GM21528 (cell line): Measurements from ENCODE around the gene WNT4.

Experiments used
- ATAC-seq: cut with Tn5 transposase; IDR thresholded peaks from one replicate; pipeline ENCODE4 v1.9.1; 2021; ENCODE audit warnings: mild to moderate bottlenecking, moderate library complexity; ENCODE audit not compliant: unreplicated experiment, low FRiP score

WNT4 gene

DNA sequence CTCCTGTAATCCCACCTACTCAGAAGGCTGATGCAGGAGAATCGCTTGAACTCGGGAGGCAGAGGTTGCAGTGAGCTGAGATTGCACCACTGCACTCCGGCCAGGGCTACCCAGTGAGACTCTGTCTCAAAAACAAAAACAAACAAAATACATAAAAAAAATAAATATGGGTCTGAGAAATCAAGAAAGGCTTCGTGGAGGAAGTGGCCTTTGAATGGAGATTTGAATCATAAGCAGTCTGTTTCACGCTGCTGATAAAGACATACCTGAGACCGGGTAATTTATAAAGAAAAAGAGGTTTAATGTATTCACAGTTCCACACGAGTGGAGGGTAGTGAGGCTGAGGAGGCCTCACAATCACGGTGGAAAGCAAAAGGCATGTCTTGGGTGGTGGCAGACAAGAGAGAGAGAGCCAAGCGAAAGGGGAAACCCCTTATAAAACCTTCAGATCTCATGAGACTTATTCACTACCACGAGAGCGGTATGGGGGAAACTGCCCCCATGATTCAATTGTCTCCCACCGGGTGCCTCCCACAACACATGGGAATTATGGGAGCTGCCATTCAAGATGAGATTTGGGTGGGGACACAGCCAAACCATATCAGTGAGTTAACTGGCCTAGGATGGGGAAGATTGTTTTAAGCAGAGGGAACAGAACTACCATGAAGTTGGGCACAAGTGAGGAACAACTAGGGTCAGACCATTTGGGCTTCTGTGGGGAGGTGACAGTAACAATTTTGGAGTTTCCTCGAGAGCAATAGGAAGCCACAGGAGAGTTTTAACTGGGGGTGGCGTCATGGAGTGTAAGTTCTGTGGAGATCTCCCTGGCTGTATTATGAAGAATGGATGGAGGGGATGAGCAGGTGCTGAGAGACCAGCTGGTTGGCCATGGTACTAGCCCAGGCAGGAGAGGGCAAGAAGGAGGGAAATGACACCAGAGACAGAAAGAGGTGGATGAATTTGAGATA lies 22.2 kb upstream of the WNT4 start:
- no peak for ATAC-seq

- no peak for ATAC-seq
These were observed 20.7 kb upstream of the WNT4 start for GRCh38 chr1:22163564-22163963.

- ATAC-seq = no peak
These were observed 20.2 kb upstream of the WNT4 start for GRCh38 chr1:22163137-22163536.

- ATAC-seq = no peak
These were observed 17.0 kb upstream of the WNT4 start for GRCh38 chr1:22159891-22160290.

GRCh38 chr1:22158654-22159053 lies 15.8 kb upstream of the WNT4 start:
- no peak for ATAC-seq

DNA sequence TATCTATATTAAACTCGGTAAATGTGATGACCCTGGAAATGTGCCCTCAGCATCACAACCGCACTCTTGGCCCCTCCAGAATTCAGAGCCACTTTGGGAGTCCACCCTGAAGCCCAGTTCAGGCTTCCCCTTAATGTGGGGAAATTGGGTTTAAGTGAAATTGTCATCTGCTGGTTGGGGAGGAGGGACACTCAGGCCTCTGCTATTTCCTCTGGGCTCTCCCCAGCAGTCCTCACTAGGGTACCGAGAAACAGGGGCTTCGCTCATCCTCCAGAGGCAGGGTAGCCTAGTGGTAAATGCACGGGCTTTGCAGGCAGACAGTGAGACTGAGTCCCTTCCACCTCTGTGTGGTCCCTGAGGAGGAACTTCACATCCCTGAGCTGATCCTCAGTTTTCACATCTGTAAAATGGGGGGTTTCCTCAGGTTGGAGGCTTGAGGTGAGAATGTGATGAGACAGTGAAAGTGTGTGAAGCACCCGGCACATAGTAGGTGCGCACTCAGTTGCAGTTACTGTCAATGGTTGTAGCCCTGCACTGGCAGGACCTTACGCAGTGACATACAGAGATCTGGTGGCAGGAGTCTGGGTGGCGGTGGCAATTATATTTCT lies 14.6 kb upstream of the WNT4 start:
- ATAC-seq = no peak

DNA sequence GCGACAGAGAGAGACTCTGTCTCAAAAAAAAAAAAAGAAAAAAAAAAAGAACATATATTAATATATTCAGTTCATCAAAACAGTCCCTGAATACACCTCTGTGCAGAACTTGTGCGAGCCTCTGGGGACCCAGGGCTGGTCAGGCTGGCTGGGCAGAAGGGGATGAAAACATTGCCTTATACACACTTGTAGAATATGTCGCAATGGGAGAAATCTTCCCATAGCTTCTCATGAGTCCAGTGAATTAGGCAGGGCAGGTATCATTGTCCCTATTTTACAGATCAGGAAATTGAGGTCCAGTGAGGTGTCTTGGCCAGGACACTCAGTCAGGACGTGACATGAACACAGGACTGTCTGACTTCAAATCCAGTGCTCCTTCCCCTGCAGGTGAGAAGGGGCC lies 12.6 kb upstream of the WNT4 start:
- ATAC-seq = no peak

DNA sequence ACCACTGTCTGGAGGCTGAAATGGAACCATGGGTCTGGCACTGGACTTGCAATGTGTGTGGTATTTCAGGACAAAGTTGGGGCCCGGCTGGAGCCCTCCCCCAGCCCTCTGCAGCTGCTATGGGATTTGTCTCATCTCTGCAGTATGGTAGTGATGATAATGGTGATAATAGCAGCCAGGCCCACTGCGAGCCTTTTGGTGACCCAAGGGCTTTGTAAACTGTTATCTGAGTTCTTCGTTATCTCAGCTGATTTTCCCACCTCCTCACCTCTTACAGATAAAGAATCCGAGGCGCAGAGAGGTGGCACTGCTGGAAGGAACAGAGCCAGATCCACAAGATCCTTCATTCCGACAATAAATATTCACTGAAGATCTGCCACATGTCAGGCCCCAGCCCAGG lies 11.7 kb upstream of the WNT4 start:
- ATAC-seq = no peak

DNA sequence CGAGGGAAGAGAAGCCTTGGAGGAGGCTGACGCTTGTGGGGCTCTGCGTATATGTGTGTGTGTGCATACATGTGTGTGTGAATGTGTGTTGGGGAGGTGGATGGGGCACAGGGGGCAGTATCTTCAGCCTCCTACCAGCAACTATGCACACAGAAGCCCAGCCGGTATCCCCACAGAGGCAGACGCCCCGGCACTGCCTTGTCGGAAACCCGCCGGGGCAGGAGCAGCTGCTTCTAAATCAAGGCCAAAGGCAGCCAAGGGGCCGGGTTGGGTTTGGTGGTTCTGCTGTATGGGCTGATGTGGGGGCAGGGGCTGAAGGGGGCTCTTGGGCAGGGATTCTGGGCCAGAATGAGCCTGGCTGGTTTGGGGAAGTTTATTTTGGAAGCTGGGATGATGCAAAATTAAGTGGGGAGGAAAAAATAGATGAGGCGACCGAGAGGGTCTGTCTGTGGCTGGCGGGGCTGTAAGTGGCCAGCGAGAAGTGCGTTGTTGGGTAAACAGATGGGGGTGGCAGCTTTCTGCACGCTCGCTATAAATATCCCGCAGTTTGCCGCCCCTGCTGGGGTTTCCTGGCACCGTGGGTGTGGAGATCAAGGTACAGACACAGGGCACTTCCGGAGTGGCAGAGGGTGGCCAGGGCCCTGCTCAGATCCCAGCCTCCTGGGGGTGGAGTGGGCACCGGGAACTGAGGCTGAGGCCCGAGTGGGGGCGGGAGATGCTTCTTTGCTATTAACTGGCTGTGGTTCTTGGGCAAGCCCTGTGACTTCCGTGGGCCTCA lies 11.0 kb upstream of the WNT4 start:
- ATAC-seq = no peak

DNA sequence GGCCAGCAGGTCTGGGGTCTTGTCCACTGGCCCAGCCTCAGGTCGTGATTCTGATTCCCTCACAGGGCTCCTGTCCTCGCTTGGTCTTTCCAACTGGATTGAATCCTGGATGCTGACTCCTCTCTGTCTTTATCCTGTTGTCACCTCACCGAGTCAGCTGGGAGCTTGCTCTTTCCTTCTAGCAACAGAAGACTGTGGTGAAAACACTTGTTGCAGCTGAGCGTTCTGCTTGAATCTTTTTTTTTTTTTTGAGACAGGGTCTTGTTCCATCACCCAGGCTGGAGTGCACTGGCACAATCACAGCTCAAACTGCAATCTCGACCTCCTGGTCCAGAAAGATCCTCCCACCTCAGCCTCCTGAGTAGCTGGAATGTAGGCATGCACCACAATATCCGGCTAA lies 8.0 kb upstream of the WNT4 start:
- no peak for ATAC-seq

- ATAC-seq = no peak
These were observed 407 bp downstream of the WNT4 start for GRCh38 chr1:22142315-22143064.

DNA sequence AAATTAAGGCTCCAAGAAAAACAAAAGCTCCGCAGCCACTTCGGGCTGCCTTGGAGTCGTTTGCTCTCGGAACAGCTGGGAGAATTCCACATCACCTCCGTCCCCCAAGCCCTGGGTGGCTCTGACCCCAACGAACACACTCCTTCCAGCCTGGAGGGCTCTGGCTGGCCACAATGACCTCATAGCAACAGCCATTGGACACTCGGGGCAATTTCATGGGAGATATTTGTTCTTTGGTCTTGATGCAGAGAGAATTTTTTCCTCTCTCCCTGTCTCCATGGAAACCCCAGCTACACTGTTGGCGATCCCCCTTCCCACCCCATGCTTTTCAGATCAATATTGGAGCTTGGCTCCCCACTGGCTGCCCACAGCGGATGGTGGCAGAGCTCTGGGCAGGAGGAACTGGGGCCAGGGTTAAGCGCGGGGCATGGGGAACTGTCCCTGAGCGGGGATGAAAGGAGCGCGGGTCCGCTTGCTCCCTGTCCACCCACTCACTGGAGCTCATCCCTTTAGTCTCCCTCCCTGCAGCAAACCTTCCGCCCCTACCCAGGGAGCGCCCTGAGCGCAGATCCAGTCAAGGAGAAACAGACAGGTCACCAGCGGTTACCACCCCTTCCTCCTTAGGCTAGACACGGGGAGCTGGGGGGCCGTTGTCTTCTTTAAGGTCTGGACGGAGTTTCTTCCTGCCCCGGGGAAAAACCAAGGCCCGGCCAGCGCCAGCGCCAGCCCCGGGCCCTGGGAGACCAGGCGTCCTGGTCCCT lies 1.2 kb downstream of the WNT4 start:
- no peak for ATAC-seq

GRCh38 chr1:22140694-22141093 lies 2.2 kb downstream of the WNT4 start:
- ATAC-seq = no peak

DNA sequence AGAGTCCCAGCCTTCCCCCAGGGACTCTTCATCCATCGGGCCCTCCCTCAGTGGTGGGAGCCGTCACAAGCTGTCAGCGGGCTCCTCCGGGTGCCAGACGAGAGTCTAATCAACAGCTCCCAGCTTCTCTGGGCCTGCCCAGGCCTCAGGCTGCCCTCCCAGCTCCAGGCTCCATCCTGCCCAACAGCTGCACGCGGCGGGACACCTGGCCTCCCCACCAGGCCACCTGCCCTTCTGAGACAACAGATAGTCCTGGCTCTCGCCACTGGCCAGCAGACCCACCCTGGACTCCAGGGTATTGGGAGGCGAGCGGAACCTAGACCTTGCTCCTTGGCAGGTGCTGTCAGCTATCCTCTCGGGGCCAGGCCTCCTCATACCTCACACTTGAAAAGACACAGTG lies 3.1 kb downstream of the WNT4 start:
- no peak for ATAC-seq

DNA sequence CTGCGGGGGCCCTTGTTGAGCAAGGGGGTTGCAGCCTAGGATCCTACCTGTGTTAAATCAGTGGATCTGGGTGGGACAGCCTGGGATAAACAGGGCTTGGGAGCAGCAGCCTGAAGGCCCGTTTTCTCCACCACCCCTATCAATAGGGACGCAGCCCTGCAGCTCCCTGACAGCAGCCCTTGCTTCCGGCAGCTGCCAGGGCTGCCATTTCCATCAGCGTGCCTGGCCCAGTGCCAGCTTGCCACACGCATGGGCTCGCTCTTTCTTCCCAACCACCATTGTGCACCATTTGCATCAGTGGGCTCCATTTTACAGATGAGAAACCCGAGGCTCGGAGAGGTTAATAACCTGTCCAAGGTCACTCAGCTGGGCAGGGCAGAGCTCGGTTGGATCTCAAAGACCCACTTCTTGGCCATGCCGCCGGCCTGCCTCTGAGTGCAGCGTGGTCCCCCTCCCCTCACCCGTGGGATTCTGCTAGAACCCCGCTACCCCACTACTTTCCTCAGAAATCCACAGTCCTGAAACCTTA lies 3.8 kb downstream of the WNT4 start:
- ATAC-seq = no peak

- no peak for ATAC-seq
These were observed 5.7 kb downstream of the WNT4 start for GRCh38 chr1:22137004-22137720.

- no peak for ATAC-seq
These were observed 9.0 kb downstream of the WNT4 start for GRCh38 chr1:22133931-22134324.

DNA sequence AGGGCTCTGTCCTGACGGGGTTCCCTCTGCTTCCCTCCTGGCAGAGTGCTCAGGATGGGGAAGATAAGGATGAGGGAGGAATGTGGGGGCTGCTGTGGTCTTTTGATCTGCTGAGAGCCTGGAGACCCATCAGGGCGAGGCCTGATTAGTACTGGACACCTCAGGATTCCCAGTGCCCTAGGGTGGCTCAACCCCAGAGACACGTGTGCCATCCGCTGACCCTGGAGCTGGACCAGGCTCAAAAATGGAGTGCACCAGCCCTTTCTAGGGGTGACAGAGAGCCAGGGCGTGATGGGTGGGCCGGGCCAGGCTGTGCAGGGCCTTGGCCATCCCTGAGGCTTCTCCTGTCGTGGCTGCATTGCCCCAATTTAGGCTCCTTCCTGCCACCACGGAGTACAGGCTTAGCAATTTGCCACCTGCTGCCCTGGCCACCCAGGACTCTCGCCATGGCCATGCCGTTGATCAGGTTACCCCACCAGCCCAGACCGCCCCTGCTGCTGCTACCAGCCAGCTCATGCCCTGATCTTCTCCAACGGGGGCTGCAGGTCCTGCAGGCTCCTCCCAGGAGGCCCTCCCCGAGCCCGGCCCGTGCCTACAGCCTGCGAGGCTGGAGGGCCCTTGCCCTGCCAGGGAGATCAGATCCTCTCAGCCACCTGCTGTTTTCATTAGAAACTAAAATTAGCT lies 9.5 kb downstream of the WNT4 start:
- no peak for ATAC-seq
